ENCODE measurements around the gene ANO3.

Gene ANO3

DNA sequence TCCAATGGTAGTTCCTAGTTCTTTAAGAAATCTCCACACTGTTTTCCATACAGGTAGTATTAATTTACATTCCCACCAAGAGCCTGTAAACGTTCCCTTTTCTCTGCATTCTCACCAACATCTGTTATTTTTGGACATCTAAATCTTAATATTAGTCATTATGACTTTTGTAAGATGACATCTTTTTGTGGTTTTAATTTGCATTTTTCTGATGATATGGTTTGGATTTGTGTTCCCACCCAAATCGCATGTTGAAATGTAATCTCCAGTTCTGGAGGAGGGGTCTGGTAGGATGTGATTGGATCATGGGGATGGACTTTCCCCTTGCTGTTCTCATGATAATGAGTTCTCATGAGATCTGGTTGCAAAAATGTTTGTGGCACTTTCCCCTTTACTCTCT, 151.2 kb downstream of the ANO3 start:
- no peak for DNase-seq (ENCODE audit: low read depth in 1 of 2, low spot score in 1 of 2)

DNA sequence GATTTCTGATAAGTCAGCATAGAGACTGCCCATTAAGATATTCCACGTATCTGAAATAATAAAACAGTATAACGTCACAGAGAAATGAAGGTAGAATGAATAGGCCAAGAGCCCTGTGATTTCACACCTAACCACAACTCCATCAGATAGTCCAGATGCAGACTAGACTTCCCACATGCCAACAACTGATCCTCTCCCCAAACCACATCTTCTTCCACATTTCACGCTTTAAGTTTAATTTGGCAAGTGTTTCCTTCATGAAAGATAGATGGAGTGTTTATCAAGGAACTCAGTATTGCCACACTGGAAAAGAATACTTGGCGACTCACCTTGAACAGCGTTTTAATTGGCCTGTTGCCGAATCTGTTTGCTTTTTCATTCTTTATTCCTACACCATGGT, 158.6 kb downstream of the ANO3 start:
- no peak for DNase-seq (ENCODE audit: low read depth in 1 of 2, low spot score in 1 of 2)

DNA sequence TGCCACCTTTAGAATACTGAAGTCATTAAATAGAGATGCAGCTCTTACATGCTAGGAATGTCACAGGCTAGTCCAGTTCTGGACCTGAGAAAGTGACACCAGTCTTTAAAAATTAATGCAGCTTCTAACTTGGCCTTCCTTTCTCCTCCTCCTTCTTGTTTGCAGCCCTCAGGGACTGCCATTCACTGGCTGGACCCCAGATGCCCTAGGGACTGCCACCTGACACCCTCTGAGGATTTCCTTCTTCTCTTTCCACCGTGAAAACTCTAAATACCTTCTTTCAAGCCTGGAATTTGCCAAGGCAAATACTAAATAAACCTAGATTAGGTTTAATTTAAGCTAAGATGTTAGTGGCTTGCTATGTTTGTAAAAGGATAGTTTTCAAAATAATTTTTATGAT, 161.7 kb downstream of the ANO3 start:
- no peak for DNase-seq (ENCODE audit: low read depth in 1 of 2, low spot score in 1 of 2)

DNA sequence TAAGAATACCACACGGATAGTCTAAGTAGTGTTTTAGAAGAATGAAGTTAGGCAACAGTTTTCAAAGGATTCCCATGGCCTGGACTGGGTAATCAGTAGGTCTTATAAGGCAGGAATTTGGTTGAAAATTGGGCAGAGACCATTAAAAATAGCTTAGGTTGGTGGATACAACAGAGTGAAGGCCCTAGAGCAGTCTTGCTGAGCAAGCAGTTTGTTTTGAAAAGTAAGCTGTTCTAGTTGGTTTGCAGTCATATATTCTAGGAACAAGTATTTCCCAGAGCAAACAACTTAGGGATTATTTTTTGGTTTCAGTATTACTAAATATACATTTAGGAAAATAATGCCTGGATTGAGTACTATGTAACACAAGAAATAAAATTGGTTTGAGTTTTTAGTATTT, 175.3 kb downstream of the ANO3 start:
- no peak for DNase-seq (ENCODE audit: low read depth in 1 of 2, low spot score in 1 of 2)

DNA sequence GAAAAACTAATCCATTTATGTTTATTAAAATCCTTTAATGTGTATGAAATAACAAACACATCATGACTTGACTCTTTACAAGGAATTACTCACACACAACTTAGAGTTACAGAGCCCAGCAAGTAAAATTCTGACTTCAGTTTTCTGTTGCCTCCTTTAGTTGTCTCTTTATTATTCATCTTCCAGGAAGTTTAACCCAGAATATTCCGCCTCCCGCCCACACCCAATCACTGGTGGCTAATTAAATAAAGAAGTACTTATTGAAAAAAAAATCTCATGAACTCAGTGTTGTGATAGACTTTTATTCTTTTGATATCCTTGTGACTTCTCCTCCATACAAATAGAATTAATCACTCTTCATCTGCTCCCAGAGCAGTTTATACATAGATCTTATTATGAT, 178.2 kb downstream of the ANO3 start:
- no peak for DNase-seq (ENCODE audit: low read depth in 1 of 2, low spot score in 1 of 2)

DNA sequence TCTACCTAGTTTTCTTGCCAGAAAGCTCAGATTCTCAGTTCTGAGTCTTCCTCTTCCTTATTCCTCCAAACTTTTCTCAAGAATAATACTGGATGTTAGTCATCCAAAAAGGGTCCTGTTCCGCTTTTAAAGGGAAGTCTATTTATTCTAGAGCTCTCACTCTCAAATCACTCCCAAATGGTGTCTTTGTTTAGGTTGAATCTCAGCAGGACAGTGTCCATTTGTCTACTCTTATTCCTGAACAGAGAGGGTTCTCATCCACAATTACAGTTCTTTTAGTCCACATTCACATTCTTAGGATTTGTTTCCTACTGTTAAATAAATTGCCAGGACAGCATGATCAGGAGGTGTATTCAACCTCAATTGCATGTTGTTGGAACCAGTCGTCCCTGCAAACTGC, 178.8 kb downstream of the ANO3 start:
- DNase-seq (ENCODE audit: low read depth in 1 of 2, low spot score in 1 of 2): no peak

DNA sequence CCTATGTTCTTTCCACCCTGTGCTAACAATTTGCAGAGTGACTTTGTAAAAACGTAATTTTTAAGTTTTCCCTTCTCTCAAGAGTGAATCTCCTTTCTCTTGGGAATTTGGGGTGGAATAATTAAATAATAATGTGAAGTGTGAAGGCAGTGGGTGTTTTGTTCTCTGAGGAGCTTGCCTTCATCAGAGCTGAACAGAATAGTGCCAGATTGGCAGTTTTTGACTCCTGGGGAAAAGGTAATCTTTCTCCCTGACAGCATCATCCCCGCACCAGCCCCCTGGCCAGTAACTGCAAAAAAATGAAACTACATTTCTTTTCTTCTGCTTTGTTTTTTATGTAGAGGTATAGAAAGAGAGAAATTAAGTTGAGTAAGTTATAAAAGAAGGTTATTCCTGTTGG, 180.3 kb downstream of the ANO3 start:
- DNase-seq (ENCODE audit: low read depth in 1 of 2, low spot score in 1 of 2): no peak

DNA sequence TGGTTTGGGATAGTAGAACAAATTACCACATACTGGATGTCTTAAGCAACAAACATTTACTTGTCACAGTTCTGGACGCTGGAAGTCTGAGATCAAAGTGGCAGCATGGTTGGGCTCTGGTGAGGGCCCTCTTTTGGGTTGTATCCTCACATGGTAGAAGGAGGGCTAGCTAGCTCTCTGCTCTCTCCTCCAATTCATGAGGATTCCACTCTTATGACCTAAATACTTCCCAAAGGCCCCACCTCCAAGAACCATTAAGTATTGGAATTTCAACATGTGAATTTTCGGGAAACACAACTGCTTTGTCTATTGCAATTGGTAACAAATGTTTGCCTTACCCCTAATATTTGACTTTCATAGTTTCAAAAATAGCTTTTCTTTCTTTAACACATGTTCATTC, 187.5 kb downstream of the ANO3 start:
- no peak for DNase-seq (ENCODE audit: low read depth in 1 of 2, low spot score in 1 of 2)

DNA sequence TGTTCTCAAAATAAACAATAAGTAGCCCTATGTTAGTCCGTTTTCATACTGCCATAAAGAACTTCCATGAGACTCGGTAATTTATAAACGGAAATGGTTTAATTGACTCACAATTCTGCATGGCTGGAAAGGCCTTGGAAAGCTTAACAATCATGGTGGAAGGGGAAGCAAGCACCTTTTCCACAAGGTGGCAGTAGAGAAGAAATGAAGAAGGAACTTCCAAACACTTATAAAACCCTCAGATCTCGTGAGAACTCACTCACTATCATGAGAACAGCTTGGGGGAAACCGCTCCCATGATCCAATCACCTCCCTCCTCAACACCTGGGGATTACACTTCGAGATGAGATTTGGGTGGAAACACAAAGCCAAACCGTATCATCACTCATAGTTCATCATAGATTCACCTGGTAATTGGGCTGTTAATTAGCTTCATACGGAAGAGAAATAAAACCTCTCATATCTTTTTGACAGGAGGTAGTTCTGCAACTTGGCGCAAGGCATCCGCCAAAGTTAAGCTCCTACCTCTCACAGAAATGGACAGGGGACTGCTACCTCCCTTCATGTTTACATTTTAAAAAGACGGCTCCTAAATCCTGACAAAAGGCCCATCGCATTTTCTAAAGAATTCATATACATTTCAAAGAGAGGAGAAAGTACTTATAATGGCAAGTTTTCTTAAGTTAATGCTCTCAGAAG, 191.1 kb downstream of the ANO3 start:
- no peak for DNase-seq (ENCODE audit: low read depth in 1 of 2, low spot score in 1 of 2)

DNA sequence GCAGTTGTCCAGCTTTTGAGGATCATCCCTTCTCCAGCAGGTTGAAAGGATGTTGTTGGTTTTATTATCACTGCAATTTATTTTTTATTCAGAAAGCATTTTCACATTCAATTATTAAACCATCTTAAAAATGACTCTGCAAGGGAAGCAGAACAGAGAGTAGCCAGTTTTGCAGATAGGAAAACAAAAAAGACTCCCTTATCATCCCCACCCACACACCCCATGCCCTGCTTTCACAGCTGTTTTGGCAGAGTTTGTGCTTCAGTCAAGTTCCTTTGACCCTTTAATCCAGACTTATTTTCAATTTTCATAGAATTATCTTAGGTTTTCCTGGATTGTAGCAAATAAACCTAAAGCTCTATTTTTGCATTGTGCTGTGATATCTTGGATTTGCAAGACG, 195.8 kb downstream of the ANO3 start:
- DNase-seq (ENCODE audit: low read depth in 1 of 2, low spot score in 1 of 2): no peak

DNA sequence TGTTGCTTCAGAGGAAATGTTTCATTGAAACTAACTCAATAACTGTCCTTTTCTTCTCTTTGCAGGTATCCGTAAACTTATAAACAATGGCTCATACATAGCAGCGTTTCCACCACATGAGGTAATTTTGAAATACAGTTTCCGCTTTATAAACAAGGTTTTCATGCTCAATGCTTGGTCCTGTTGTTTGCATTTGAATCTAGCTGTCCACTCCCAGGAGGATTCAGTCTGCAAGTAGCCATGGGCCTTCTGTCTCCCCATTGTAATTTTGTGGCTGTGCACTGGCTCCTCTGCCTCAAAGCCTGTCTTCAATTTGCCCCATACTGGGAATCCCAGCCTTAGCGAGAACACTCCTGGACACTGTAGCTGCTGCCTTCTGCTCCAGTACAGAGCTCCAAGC, 205.4 kb downstream of the ANO3 start:
- no peak for DNase-seq (ENCODE audit: low read depth in 1 of 2, low spot score in 1 of 2)

DNA sequence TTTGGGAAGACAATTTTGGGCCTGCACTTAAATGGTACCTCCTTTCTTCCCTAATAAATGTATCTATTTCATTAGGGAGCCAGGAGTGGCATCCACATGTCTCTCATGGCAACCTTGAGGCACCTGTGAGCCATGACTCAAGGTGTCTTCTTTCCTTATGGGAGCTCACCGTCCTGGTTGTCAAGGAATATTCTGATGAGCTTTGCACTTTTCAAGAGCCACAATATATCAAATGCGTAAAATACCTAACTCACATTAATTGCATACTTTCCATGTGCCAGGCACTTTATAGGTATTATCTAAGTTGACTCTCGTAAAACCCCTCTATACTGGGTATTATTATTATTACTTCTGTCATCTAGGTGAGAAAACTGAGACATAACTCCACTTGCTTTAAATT, 207.6 kb downstream of the ANO3 start:
- no peak for DNase-seq (ENCODE audit: low read depth in 1 of 2, low spot score in 1 of 2)

DNA sequence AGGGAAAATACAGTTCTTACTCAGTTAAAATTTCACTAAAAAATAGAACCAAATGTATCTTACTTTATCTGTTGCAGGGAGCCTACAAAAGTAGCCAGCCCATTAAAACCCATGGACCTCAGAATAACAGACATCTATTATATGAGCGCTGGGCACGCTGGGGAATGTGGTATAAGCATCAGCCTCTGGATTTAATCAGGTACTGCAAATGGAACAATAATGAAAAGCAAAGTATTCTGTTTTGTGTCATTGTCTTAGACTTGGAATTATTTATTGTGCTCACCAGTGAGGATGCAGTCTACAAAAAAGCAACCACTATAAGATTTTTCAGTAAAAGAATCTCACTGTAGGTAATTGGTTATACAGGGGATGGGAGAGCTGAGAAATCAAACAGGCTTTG, 209.9 kb downstream of the ANO3 start:
- no peak for DNase-seq (ENCODE audit: low read depth in 1 of 2, low spot score in 1 of 2)

DNA sequence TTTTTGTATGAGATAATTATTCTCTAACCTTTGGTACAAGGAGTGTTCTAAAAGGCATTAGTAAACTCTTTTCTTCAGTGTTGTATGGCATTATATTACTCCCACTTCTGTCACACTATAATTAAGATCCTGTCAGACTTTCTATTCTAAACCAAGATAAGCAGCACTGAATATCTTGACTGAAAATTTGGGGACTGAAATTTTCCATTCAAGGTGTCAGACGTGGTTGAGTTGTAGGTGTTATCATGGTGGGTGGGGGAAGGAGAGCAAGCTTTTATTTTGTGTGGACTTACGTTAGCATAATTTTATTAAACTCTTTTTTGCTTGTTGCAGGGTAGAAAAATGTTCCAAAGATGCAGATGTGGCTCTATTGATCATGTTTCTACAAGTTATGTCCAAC, 217.2 kb downstream of the ANO3 start:
- no peak for DNase-seq (ENCODE audit: low read depth in 1 of 2, low spot score in 1 of 2)

DNA sequence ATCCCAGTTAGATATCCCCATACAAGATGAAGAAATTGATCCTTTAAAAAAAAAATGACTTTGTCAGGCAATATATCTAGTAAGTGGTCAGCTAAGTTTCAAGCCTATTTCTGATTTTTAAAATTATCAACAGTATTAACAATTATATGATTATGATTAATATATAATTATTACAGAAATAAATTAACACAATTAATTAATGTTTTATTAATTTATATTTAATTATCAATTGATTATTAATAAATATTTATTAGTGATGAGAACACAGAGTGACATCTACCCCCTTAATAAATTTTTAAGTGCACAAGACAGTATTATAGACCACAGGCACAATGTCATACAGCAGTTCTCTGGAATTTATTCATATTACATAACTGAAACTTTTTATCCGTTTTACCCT, 218.1 kb downstream of the ANO3 start:
- DNase-seq (ENCODE audit: low read depth in 1 of 2, low spot score in 1 of 2): no peak

DNA sequence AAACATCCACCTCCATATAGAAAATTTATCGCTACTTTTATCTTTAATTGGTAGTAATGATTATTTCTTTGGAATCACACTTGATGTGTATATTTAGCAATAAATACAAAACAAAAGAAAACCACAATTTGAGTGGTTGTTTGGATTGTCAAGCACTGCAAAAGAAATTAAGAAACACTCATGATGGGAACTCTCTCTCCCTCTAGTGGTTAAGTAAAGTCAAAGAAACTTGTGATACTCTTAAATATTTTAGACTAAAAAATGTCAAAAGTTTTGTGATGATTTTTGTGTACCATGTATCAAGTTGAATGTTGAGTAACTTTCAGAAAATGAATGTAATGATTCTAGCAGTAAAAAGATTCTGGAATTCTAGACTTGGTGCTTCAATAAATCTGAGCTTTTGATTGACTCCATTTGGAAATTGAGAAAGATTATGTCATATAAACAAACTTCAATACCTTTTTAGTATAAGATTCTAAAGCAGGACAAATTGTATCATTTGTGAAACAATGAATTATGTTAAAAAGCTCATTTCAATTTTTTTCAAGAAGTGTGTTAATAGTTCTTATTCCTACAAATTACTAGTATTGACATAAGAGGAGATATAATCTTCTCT, 219.4 kb downstream of the ANO3 start:
- DNase-seq (ENCODE audit: low read depth in 1 of 2, low spot score in 1 of 2): no peak

DNA sequence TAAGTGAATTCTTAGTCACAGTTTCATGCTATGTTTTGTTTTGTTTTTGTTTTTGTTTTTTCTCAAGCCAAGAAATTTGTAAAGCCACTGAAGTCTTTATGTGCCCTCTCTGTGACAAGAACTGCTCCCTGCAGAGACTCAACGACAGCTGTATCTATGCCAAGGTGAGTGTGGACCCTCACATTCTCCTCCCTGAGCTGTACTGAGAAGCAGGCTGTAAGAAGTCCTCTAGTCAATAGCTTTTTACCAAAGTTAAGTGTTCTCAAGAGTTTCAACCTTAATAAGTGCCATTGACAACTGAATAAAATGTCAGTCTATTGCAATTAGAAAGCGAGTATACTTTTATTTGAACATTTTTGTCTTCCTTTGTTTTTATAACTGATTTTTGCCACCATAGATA, 221.3 kb downstream of the ANO3 start:
- no peak for DNase-seq (ENCODE audit: low read depth in 1 of 2, low spot score in 1 of 2)

DNA sequence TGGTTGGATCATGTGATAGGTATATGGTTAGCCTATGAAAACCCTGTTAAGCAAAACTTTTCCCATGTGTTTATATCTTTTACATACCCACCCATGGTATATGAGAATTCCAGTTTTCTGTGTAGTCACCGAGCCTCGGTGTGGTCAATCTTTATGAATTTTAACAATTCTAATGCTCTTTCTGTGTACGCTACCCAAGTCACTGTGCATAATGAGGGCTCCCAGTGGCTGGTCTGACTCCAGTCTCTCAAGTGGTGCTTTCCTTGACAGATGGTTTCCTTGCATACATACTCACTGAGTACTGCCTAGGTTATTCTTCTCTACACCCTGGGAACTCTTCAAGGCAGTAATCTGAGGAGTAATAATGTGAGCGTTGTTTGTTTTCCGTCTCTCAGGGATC, 222.5 kb downstream of the ANO3 start:
- no peak for DNase-seq (ENCODE audit: low read depth in 1 of 2, low spot score in 1 of 2)

DNA sequence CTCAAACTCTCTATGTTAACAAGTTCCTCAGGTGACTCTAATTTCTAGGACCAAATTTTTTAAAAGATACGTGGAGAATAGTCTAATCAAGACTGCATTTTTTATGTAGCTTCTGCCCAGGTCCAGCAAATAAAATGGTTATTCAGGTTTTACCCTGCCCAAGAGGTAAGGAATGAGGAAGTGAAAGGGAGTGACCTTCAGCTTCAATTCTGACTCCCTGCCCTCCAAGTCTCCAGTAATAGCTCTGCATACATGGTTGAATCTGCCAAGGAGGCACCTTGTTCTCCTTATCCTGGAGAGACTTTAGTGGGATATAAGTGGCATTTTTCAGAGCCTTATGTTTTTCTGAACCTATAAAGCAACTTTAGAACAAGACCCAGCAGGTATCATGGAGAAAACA, 224.7 kb downstream of the ANO3 start:
- no peak for DNase-seq (ENCODE audit: low read depth in 1 of 2, low spot score in 1 of 2)

DNA sequence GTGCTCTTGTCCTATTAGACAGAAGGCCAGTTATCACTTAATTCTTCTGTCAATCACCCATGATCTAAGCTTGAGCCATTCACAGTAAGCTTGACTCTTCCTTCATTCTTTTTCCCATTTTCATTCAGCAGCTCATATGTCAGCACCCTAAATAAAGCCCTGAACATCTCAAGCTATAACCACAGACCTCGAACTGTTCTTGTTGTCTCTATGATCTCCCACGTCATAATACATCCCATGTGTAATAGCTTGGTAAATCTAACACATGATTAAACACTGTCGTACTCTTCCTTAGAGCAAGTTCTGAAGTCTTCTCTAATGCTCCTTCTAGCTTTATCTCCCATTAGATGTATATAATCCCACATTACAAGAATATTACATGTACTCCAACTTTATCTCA, 225.7 kb downstream of the ANO3 start:
- no peak for DNase-seq (ENCODE audit: low read depth in 1 of 2, low spot score in 1 of 2)

DNA sequence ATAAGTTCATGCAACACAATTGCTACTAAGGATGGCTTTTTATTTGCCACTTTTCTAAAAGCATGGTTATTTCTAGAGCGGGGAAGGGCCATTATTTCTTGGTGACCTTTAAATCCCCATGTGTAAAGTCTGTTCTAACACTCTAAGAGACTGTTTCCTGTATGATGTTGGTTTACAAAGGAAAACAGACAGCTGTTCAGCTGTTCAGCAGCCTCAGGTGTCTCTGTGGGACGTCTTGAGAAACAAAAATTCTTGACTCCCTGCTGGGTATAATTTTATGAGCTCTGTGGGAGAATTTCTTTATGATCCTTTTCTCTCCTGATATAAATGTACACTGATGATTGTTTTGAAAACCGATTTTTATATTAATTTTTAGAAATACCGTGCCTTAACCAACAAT, 226.3 kb downstream of the ANO3 start:
- DNase-seq (ENCODE audit: low read depth in 1 of 2, low spot score in 1 of 2): no peak

DNA sequence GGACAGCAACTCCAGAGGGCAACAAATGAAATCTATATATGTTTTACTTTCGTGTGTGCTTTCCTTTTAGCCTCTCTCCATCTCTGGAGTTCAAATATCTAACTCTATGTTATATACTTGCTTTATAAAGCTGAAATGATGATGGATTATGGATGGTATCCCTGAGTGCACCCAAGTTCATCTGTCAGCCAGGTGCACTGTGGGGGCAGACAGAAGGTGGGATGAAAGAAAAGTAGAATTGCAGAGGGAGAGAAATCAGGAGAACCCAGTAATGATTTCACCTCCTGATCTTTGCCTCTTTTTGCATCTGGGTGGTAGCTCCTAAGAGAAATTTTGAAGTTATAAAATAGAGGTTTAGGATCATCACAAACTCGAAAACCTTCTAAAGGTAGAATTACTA, 237.7 kb downstream of the ANO3 start:
- DNase-seq (ENCODE audit: low read depth in 1 of 2, low spot score in 1 of 2): no peak

DNA sequence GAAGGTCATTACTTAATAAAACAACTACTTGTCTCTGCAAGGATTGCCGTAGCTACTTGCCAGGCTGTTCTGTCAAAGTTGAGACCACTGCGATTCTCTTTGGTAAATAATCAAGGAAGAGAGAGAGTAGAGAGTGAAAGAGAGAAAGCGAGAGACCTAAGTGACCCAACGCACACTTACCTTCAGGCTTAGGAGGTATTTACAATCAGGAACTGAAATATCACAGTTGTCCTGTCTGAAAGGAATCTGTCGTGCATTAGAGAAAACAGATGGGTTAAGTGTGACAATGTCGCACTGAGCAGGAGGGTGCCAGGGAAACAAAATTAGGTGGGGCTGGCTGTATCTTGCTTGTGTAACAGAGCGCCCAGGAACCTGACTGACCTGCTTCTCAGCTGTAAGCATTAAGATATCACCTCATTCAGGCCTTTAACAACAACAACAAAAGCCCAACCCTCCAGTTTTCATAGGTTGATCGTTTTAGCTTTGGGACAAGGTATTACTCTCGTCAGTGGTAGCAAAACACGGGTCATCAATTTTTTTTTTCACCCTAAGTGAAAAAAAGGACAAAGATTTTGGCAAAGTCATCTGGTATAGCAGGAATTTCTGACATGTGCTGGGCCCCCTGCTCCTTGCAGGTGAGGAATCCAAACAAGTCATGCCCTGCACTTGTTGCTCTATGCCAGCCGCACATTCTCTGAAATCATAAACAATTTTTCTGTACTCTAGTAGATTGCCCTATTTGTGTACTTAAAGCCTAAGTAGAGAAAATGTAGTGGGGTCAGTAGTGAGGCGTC, 240.1 kb downstream of the ANO3 start, which contains the start of gene MUC15:
MUC15 (minus strand) TSS at position 403 of the 794 bp plus-strand sequence. CDS start 5,169 bp downstream, outside the sequence.
- DNase-seq (ENCODE audit: low read depth in 1 of 2, low spot score in 1 of 2): no peak

Measured in activated CD4-positive, alpha-beta T cell treated with anti-CD3 and anti-CD28 coated beads, Interleukin-2, amount 50 U/mL, for 24 hours (primary cell).